Spinal cord (tissue), 10 donors: Measurements from ENCODE around the gene AP2S1. TPM values are rescaled to one million over a fixed set of nuclear protein-coding genes. Genes with fewer than 3 reads are reported as not detected.

Source experiments
- DNase-seq, 6 donors: peaks; one replicate each; pipeline versions ENCODE4 v3.0.0 to v3.0.0-alpha.2; 2013 to 2015; ENCODE audit warnings: low spot score in 6 of 6, low read depth in 4 of 6
- H3K27ac ChIP-seq: one replicate; pipeline ENCODE4 v1.5.1; 2013; ENCODE audit warnings: low read depth, low read length, control low read depth
- H3K27me3 ChIP-seq: one replicate; pipeline ENCODE4 v1.6.1; 2013; ENCODE audit warnings: low read length; ENCODE audit not compliant: control insufficient read depth, insufficient read depth
- H3K36me3 ChIP-seq: one replicate; pipeline ENCODE4 v1.6.1; 2013; ENCODE audit warnings: low read length; ENCODE audit not compliant: control insufficient read depth, insufficient read depth
- H3K4me1 ChIP-seq: one replicate; pipeline ENCODE4 v1.6.1; 2013; ENCODE audit warnings: low read length; ENCODE audit not compliant: control insufficient read depth, insufficient read depth
- H3K4me3 ChIP-seq: one replicate; pipeline ENCODE4 v1.5.1; 2013; ENCODE audit warnings: low read depth, low read length, control low read depth
- H3K9me3 ChIP-seq: one replicate; pipeline ENCODE4 v1.6.1; 2013; ENCODE audit warnings: low read length; ENCODE audit not compliant: control insufficient read depth, insufficient read depth
- WGBS: methylation state at CpG from one replicate; pipeline ENCODE4 v1.1.5; 2013; ENCODE audit warnings: missing lambda C conversion rate; ENCODE audit not compliant: insufficient coverage; 5-methylcytosine and 5-hydroxymethylcytosine counted together
- polyA plus RNA-seq, 2 donors: library from polyadenylated mRNA; unstranded; fragments of 120-200 nt; gene quantifications; one replicate each; pipeline ENCODE4 v1.2.1, GENCODE V29; 2013; ENCODE audit not compliant: insufficient read length in 2 of 2
- total RNA-seq, 2 donors: library from RNA; depleted of rRNA in 1 of 2; stranded (reverse); fragments of 120-200 nt in 1 of 2; fragments of >200 nt in 1 of 2; gene quantifications; one replicate each; pipeline versions ENCODE4 v1.2.3 to v1.2.4, GENCODE V29; 2013 to 2014
- donor health status: healthy.

AP2S1 gene
- total and polyA plus RNA-seq, 4 donors: 91.3 to 171 (median 149) TPM

GRCh38 chr19:46845959-46846459, 4.6 kb downstream of the AP2S1 start:
- no peak overlapping the region for H3K27ac ChIP-seq
- H3K4me3 ChIP-seq: no peak overlapping the region
- 97% methylated on average over 7 of the region's 19 CpGs for WGBS
- no peak for DNase-seq
- H3K4me1 ChIP-seq: peaks cover 21% of the 10 kb centered on the region
- peaks cover 57% of the 10 kb centered on the region for H3K36me3 ChIP-seq
- H3K9me3 ChIP-seq: no peaks in the 10 kb centered on the region
- no peaks in the 10 kb centered on the region for H3K27me3 ChIP-seq

GRCh38 chr19:46844067-46844489, 6.6 kb downstream of the AP2S1 start:
- WGBS: 95% methylated on average over 7 of the region's 9 CpGs
- H3K4me3 ChIP-seq: no peak overlapping the region
- H3K27me3 ChIP-seq: no peaks in the 10 kb centered on the region
- no peak for DNase-seq
- H3K4me1 ChIP-seq: peaks cover 12% of the 10 kb centered on the region
- no peak overlapping the region for H3K27ac ChIP-seq
- peaks cover 69% of the 10 kb centered on the region for H3K36me3 ChIP-seq
- no peaks in the 10 kb centered on the region for H3K9me3 ChIP-seq

- Histone ChIP-seq H3K36me3 (peaks cover 81% of the 10 kb centered on the region), H3K27ac (no peak overlapping the region), H3K4me3 (no peak overlapping the region), H3K4me1 (peaks cover 8% of the 10 kb centered on the region), H3K9me3 (no peaks in the 10 kb centered on the region), H3K27me3 (no peaks in the 10 kb centered on the region)
- 94% methylated on average over 11 of the region's 11 CpGs for WGBS
- DNase-seq: no peak
These were observed 7.9 kb downstream of the AP2S1 start for GRCh38 chr19:46842791-46843190.

DNA sequence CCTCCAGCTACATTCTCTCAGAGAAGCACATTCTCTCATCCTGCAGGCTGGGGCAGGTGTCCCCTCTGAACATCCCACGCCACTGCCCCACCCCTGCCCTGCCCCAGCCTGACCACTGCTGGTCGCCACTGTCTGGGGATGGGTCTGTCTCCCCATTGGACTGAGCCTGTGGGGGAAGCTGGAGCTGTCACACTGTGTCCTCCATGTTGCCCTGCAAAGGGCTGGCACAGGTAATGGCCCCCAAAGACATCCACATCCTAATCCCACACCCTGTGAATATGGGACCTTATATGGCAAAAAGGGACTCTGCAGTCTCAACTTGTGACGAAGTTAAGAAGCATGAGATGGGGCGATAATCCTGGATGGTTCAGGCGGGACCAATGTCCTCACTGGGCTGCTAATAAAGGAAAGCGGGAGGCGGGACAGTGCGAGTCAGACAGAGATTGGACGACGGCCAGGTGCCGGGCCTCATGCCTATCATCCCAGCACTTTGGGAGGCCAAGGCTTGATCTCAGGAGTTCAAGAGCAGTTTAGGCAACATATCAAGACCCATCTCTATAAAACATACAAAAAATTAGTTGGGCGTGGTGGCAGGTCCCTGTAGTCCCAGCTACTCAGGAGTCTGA, 9.1 kb downstream of the AP2S1 start:
- no peak overlapping the region for H3K4me3 ChIP-seq
- H3K9me3 ChIP-seq: no peaks in the 10 kb centered on the region
- peaks cover 14% of the 10 kb centered on the region for H3K4me1 ChIP-seq
- WGBS: 87% methylated on average over 6 of the region's 12 CpGs
- peaks cover 83% of the 10 kb centered on the region for H3K36me3 ChIP-seq
- DNase-seq: no peak
- H3K27ac ChIP-seq: no peak overlapping the region
- H3K27me3 ChIP-seq: no peaks in the 10 kb centered on the region

- Histone ChIP-seq H3K27me3 (no peaks in the 10 kb centered on the region), H3K9me3 (no peaks in the 10 kb centered on the region), H3K36me3 (peaks cover 78% of the 10 kb centered on the region), H3K27ac (no peak overlapping the region), H3K4me1 (peaks cover 14% of the 10 kb centered on the region), H3K4me3 (no peak overlapping the region)
- WGBS: 6% methylated on average over 11 of the region's 13 CpGs
- DNase-seq: peak in 2 of 6 donors; percentile 89 to 93
These were observed 10.1 kb downstream of the AP2S1 start for GRCh38 chr19:46840498-46840942.

GRCh38 chr19:46839752-46840497, 10.7 kb downstream of the AP2S1 start:
- 84% methylated on average over 3 of the region's 12 CpGs for WGBS
- Histone ChIP-seq H3K36me3 (peaks cover 76% of the 10 kb centered on the region), H3K4me3 (no peak overlapping the region), H3K27ac (no peak overlapping the region), H3K27me3 (no peaks in the 10 kb centered on the region), H3K9me3 (no peaks in the 10 kb centered on the region), H3K4me1 (peaks cover 14% of the 10 kb centered on the region)
- DNase-seq: no peak

GRCh38 chr19:46838160-46838559, 12.5 kb downstream of the AP2S1 start:
- no peaks in the 10 kb centered on the region for H3K27me3 ChIP-seq
- H3K36me3 ChIP-seq: peaks cover 59% of the 10 kb centered on the region
- no peak overlapping the region for H3K4me3 ChIP-seq
- no peaks in the 10 kb centered on the region for H3K9me3 ChIP-seq
- WGBS: 85% methylated on average over 20 of the region's 20 CpGs
- H3K27ac ChIP-seq: no peak overlapping the region
- no peak for DNase-seq
- peaks cover 14% of the 10 kb centered on the region for H3K4me1 ChIP-seq

GRCh38 chr19:46834984-46835383, 15.7 kb downstream of the AP2S1 start:
- H3K27me3 ChIP-seq: no peaks in the 10 kb centered on the region
- H3K9me3 ChIP-seq: no peaks in the 10 kb centered on the region
- H3K4me3 ChIP-seq: no peak overlapping the region
- peaks cover 33% of the 10 kb centered on the region for H3K36me3 ChIP-seq
- WGBS: 83% methylated on average over 6 of the region's 6 CpGs
- peaks cover 9% of the 10 kb centered on the region for H3K4me1 ChIP-seq
- no peak for DNase-seq
- H3K27ac ChIP-seq: no peak overlapping the region

GRCh38 chr19:46834121-46834520, 16.5 kb downstream of the AP2S1 start:
- Histone ChIP-seq H3K4me1 (peaks cover 9% of the 10 kb centered on the region), H3K4me3 (no peak overlapping the region), H3K27ac (no peak overlapping the region), H3K36me3 (peaks cover 24% of the 10 kb centered on the region), H3K27me3 (no peaks in the 10 kb centered on the region), H3K9me3 (no peaks in the 10 kb centered on the region)
- WGBS: 87% methylated on average over 4 of the region's 5 CpGs
- DNase-seq: no peak

- H3K27me3 ChIP-seq: no peaks in the 10 kb centered on the region
- no peak overlapping the region for H3K27ac ChIP-seq
- 94% methylated on average over 2 of the region's 2 CpGs for WGBS
These were observed 19.8 kb downstream of the AP2S1 start for GRCh38 chr19:46830864-46831263.

More at GRCh38 chr19:46830864-46831263, 19.8 kb downstream of the AP2S1 start:
- H3K4me3 ChIP-seq: no peak overlapping the region
- H3K4me1 ChIP-seq: no peaks in the 10 kb centered on the region
- no peaks in the 10 kb centered on the region for H3K9me3 ChIP-seq
- no peaks in the 10 kb centered on the region for H3K36me3 ChIP-seq
- no peak for DNase-seq
